SU-DHL-6 (cell line): ENCODE results near the gene ARHGAP5.

Experiments
- H2AFZ ChIP-seq: fragments of 200-600 bp; sonication (generic); 2 replicates; pipeline ENCODE4 v1.6.1; 2014; ENCODE audit warnings: low read depth, mild to moderate bottlenecking, moderate library complexity, mixed read lengths, antibody characterized with exemption, low read length; ENCODE audit not compliant: severe bottlenecking
- H3F3A ChIP-seq: fragments of 200-600 bp; shearing (Covaris generic); 2 replicates; pipeline ENCODE4 v1.6.0; 2016; ENCODE audit warnings: antibody characterized with exemption, mild to moderate bottlenecking; ENCODE audit not compliant: insufficient read depth
- H3K27ac ChIP-seq: fragments of 200-600 bp; sonication (generic); 2 replicates; pipeline ENCODE4 v1.5.1; 2016; ENCODE audit warnings: low read depth, mild to moderate bottlenecking, low read length, moderate library complexity, mixed read lengths
- H3K27me3 ChIP-seq: fragments of 200-600 bp; sonication (generic), shearing (Covaris generic); 2 replicates; pipeline ENCODE4 v1.6.0; 2014; ENCODE audit warnings: mild to moderate bottlenecking, low read length
- H3K36me3 ChIP-seq: fragments of 200-600 bp; sonication (generic); 2 replicates; pipeline ENCODE4 v1.6.1; 2014; ENCODE audit warnings: mild to moderate bottlenecking, low read length, mixed read lengths
- H3K4me2 ChIP-seq: fragments of 300-600, 200-600 bp; shearing (Covaris generic), sonication (generic); 2 replicates; pipeline ENCODE4 v1.6.0; 2014; ENCODE audit warnings: low read length, low read depth, mild to moderate bottlenecking; ENCODE audit not compliant: poor library complexity, severe bottlenecking
- H3K4me3 ChIP-seq: fragments of 200-600 bp; sonication (generic); 2 replicates; pipeline ENCODE4 v1.5.1; 2014; ENCODE audit warnings: antibody characterized with exemption, low read length, mild to moderate bottlenecking, mixed read lengths; ENCODE audit not compliant: insufficient read depth, poor library complexity, severe bottlenecking
- H3K79me2 ChIP-seq: fragments of 200-600 bp; sonication (generic); 2 replicates; pipeline ENCODE4 v1.6.1; 2014; ENCODE audit warnings: mild to moderate bottlenecking, low read length, moderate library complexity; ENCODE audit not compliant: insufficient read depth
- H3K9ac ChIP-seq: fragments of 200-600 bp; sonication (generic); 2 replicates; pipeline ENCODE4 v1.7.0; 2014; ENCODE audit warnings: mild to moderate bottlenecking, low read length
- H3K9me2 ChIP-seq: fragments of 200-600 bp; sonication (generic); replicated peaks from 2 replicates; pipeline ENCODE4 v1.6.1; 2014; ENCODE audit warnings: low read length; ENCODE audit not compliant: insufficient read depth
- H3K9me3 ChIP-seq: fragments of 200-600 bp; sonication (generic); 2 replicates; pipeline ENCODE4 v1.6.1; 2014; ENCODE audit warnings: low read length, mixed read lengths; ENCODE audit not compliant: insufficient read depth
- H4K20me1 ChIP-seq: fragments of 200-600 bp; sonication (generic); 2 replicates; pipeline ENCODE4 v1.6.1; 2014; ENCODE audit warnings: low read depth, mild to moderate bottlenecking, antibody characterized with exemption, low read length, moderate library complexity, mixed read lengths
- EZH2phosphoT487 ChIP-seq: fragments of 200-600 bp; sonication (generic), shearing (Covaris generic); conservative IDR thresholded peaks from 2 replicates; pipeline ENCODE4 v1.6.1; 2018; ENCODE audit warnings: mild to moderate bottlenecking, antibody characterized with exemption, low read length, moderate library complexity, mixed read lengths
- TF ChIP-seq, protein P1 (sequence below): fragments of 200-600 bp; sonication (generic); IDR thresholded peaks from one replicate; pipeline ENCODE4 v1.5.1; 2017; ENCODE audit warnings: antibody characterized with exemption, mild to moderate bottlenecking, low read length, moderate library complexity; ENCODE audit not compliant: insufficient read depth, poor library complexity, severe bottlenecking

The ARHGAP5 gene

DNA sequence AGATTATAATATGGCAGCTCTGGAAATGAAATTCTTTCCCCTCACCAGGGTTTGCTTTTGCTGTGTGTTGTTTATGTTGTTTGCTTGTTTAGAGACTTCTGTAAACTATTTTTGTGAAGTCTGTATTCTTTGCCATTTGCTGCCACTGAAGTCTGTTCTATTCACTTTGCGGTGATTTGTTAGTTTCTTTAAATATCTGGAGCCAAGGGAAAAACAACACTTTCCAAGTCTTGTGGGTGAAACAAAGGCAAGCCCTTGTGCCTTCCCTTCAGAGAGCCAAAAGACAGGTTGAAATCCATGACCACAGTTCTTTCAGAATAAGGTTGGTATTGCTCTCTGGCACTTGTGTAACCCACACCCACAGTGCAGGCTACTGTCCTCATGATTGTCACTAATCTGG lies 65.2 kb downstream of the ARHGAP5 start:
- Histone ChIP-seq H3F3A (no peaks in the 10 kb centered on the region), H3K79me2 (no peaks in the 10 kb centered on the region), H3K9ac (no peak overlapping the region), H2AFZ (no peak overlapping the region), H3K4me3 (no peak overlapping the region), H3K9me2 (no peaks in the 10 kb centered on the region), H3K4me2 (no peak overlapping the region), H4K20me1 (no peaks in the 10 kb centered on the region), H3K27ac (no peak overlapping the region), H3K9me3 (no peaks in the 10 kb centered on the region), H3K27me3 (no peaks in the 10 kb centered on the region), H3K36me3 (no peaks in the 10 kb centered on the region; the same call in 1 of the 2 replicates)
- no peak for TF ChIP-seq EZH2phosphoT487
- TF ChIP-seq, protein P1, sequence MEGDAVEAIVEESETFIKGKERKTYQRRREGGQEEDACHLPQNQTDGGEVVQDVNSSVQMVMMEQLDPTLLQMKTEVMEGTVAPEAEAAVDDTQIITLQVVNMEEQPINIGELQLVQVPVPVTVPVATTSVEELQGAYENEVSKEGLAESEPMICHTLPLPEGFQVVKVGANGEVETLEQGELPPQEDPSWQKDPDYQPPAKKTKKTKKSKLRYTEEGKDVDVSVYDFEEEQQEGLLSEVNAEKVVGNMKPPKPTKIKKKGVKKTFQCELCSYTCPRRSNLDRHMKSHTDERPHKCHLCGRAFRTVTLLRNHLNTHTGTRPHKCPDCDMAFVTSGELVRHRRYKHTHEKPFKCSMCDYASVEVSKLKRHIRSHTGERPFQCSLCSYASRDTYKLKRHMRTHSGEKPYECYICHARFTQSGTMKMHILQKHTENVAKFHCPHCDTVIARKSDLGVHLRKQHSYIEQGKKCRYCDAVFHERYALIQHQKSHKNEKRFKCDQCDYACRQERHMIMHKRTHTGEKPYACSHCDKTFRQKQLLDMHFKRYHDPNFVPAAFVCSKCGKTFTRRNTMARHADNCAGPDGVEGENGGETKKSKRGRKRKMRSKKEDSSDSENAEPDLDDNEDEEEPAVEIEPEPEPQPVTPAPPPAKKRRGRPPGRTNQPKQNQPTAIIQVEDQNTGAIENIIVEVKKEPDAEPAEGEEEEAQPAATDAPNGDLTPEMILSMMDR = no peak

DNA sequence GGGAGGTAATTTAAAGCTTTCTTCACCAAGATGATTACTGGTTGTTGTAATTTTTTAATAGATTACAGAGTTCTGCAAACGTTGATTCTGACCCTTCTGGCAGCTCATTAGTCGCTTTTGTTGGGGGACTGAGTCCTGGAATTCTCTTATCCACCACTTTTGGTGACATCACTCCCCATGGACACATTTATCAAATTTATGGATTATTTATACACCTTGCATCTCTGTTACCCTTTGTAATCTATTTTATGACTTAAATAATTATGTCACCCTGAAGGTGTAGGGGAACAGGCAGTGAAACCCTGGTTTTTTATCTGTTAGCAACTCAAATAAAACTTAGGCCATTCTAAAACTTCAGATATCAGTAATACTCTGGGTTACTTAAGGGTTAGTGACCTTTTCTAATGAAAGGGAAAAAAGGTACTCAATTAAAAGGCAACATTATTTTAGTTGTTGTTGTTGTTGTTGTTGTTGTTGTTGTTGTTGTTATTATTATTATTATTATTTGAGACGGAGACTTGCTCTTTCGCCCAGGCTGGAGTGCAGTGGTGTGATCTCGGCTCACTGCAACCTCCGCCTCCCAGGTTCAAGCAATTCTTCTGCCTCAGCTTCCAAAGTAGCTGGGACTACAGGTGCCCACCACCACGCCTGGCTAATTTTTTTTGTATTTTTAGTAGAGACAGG lies 65.8 kb downstream of the ARHGAP5 start:
- H2AFZ ChIP-seq = no peak overlapping the region
- H4K20me1 ChIP-seq = no peaks in the 10 kb centered on the region
- H3K9me2 ChIP-seq = no peaks in the 10 kb centered on the region
- H3F3A ChIP-seq = no peaks in the 10 kb centered on the region
- H3K9me3 ChIP-seq = no peaks in the 10 kb centered on the region
- H3K4me3 ChIP-seq = no peak overlapping the region
- H3K9ac ChIP-seq = no peak overlapping the region
- H3K79me2 ChIP-seq = no peaks in the 10 kb centered on the region
- no peaks in the 10 kb centered on the region for H3K27me3 ChIP-seq
- H3K36me3 ChIP-seq = no peaks in the 10 kb centered on the region; the same call in 1 of the 2 replicates
- H3K4me2 ChIP-seq = no peak overlapping the region
- no peak for TF ChIP-seq EZH2phosphoT487
- TF ChIP-seq, protein P1 = no peak
- no peak overlapping the region for H3K27ac ChIP-seq

DNA sequence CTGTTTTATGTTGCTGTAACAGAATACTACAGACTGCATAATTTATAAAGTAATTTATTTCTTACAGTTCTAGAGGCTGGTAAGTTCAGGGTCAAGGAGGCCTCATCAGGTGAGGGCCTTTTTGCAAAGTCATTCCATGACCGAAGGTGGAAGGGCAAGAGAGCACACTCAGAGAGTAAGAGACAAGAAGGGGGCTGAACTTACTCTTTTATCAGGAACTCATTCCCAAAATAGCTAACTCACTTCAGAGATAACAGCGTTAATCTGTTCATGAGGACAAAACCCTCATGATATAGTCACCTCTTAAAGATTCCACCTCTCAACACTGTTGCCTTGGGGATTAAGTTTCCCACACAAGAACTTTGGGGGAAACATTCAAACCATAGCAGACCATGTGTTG lies 73.3 kb downstream of the ARHGAP5 start:
- Histone ChIP-seq H3K27me3 (no peaks in the 10 kb centered on the region), H3F3A (no peaks in the 10 kb centered on the region), H3K4me2 (no peak overlapping the region), H3K9ac (no peak overlapping the region), H3K9me3 (no peaks in the 10 kb centered on the region), H3K9me2 (no peaks in the 10 kb centered on the region), H3K36me3 (no peaks in the 10 kb centered on the region; the same call in 1 of the 2 replicates), H4K20me1 (no peaks in the 10 kb centered on the region), H3K27ac (no peak overlapping the region), H2AFZ (no peak overlapping the region), H3K4me3 (no peak overlapping the region), H3K79me2 (no peaks in the 10 kb centered on the region)
- no peak for TF ChIP-seq EZH2phosphoT487
- TF ChIP-seq, protein P1 = no peak
